Sigmoid colon (tissue), 7 donors: ENCODE results near the gene EPB41L4A. TPM values are rescaled to one million over a fixed set of nuclear protein-coding genes. Genes with fewer than 3 reads are reported as not detected.

Experiments
- DNase-seq: peaks from one replicate; pipeline ENCODE4 v3.0.0-alpha.2; 2019
- H3K27ac ChIP-seq, 4 donors: fragments of 200-600 bp; sonication (generic); one replicate each; pipeline ENCODE4 v1.5.1; 2016 to 2019; ENCODE audit warnings: mild to moderate bottlenecking in 1 of 4
- H3K27me3 ChIP-seq, 3 donors: fragments of 200-600 bp; sonication (generic); one replicate each; pipeline ENCODE4 v1.5.1; 2019; ENCODE audit warnings: mild to moderate bottlenecking in 1 of 3
- H3K36me3 ChIP-seq, 4 donors: fragments of 200-600 bp; sonication (generic); one replicate each; pipeline ENCODE4 v1.5.1; 2016 to 2019
- H3K4me1 ChIP-seq, 4 donors: fragments of 200-600 bp; sonication (generic); one replicate each; pipeline ENCODE4 v1.5.1; 2017 to 2019
- H3K4me3 ChIP-seq, 4 donors: fragments of 200-600 bp; sonication (generic); one replicate each; pipeline ENCODE4 v1.5.1; 2017 to 2019; ENCODE audit warnings: mild to moderate bottlenecking in 2 of 4, moderate library complexity in 1 of 4
- H3K9me3 ChIP-seq, 4 donors: fragments of 200-600 bp in 3 of 4; sonication (generic) in 3 of 4; one replicate each; pipeline versions ENCODE4 v1.5.1 to v1.6.1; 2013 to 2019
- CTCF ChIP-seq, 4 experiments: fragments of 450-650 bp in 3 of 4; fragments of 200-600 bp in 1 of 4; IDR thresholded peaks; one replicate each; pipeline ENCODE4 v1.5.1; 2016 to 2019; ENCODE audit warnings: antibody characterized with exemption in 4 of 4, mild to moderate bottlenecking in 3 of 4, moderate library complexity in 2 of 4
- EP300 ChIP-seq, 4 donors: sonication (generic); formaldehyde crosslinking; IDR thresholded peaks; one replicate each; pipeline ENCODE4 v1.6.1; 2017; ENCODE audit warnings: antibody characterized with exemption in 4 of 4
- POLR2A ChIP-seq, 2 donors: fragments of 450-650 bp; IDR thresholded peaks; one replicate each; pipeline ENCODE4 v1.6.1; 2016; ENCODE audit warnings: antibody characterized with exemption in 2 of 2, mild to moderate bottlenecking in 2 of 2, moderate library complexity in 2 of 2
- POLR2AphosphoS5 ChIP-seq, 4 donors: sonication (generic); formaldehyde crosslinking; IDR thresholded peaks; one replicate each; pipeline ENCODE4 v1.6.1; 2017; ENCODE audit warnings: antibody characterized with exemption in 4 of 4
- WGBS, 2 donors: extraction: QIAGEN DNeasy Blood & Tissue Kit; methylation state at CpG; one replicate each; pipeline ENCODE4 v1.1.7; 2013; 5-methylcytosine and 5-hydroxymethylcytosine counted together
- intact Hi-C: fragments of 100-400 bp; cut with DNase I; formaldehyde crosslinking; loops from one replicate; pipeline ENCODE4 v1.15.1; 2023
- polyA plus RNA-seq, 3 donors: library from polyadenylated mRNA; stranded (reverse); fragments of 200-250 nt; gene quantifications; one replicate each; pipeline ENCODE4 v1.2.3, GENCODE V29; 2013
- total RNA-seq, 4 donors: library from RNA; depleted of rRNA; stranded (reverse); fragments of >200 nt; gene quantifications; one replicate each; pipeline ENCODE4 v1.1.0, GENCODE V29; 2016
- donor health status: healthy with polysubstance abuse.
- donor health status: Bipolar disorder and iron deficiency.
- donor health status: healthy.

EPB41L4A gene
- total and polyA plus RNA-seq, 7 donors, result 3.7 to 75.3 (median 4.8) TPM

- WGBS, 2 donors, result 81 to 94% methylated on average over 4 of the region's 4 CpGs
- intact Hi-C loops, result no loop called here
These were observed 31.0 kb downstream of the EPB41L4A start for GRCh38 chr5:112388074-112388473.

DNA sequence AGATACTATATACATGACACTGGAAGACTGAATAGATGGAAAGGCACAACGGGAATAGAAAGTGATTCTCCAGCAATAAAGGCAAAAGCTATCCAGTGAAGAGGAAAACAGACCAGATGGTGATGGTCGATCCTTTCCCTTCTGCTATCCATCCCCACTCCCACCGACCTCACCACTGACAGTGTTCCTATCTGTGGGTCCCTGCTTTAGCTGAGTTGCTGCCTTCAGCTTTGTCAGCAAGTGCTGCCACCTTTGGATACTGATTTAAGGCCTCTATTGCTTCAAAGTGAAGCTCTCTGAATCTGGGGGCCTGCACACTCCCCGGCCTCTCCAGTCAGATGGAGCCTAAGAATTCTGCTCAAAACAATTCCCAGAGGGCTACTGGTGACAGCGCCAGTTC lies 32.3 kb downstream of the EPB41L4A start:
- no peak overlapping the region for H3K27ac ChIP-seq
- H3K9me3 ChIP-seq, result no peaks in the 10 kb centered on the region
- H3K36me3 ChIP-seq, result no peaks in the 10 kb centered on the region
- WGBS, 2 donors, result 85 to 89% methylated on average over 5 of the region's 5 CpGs
- H3K27me3 ChIP-seq, result no peaks in the 10 kb centered on the region
- no peaks in the 10 kb centered on the region for H3K4me1 ChIP-seq
- no peak for DNase-seq
- no peak overlapping the region for H3K4me3 ChIP-seq
- intact Hi-C loops, result no loop called here
- TF ChIP-seq CTCF (IDR thresholded peaks at IDR 0.05) (no peak), POLR2AphosphoS5 (IDR thresholded peaks at IDR 0.05) (no peak), POLR2A (IDR thresholded peaks at IDR 0.05) (no peak), EP300 (IDR thresholded peaks at IDR 0.05) (no peak)

More at GRCh38 chr5:112388074-112388473, 31.0 kb downstream of the EPB41L4A start:
- no peak overlapping the region for H3K4me3 ChIP-seq
- DNase-seq, result no peak
- no peaks in the 10 kb centered on the region for H3K27me3 ChIP-seq
- no peak overlapping the region for H3K27ac ChIP-seq
- no peaks in the 10 kb centered on the region for H3K36me3 ChIP-seq
- no peaks in the 10 kb centered on the region for H3K9me3 ChIP-seq
- no peak for TF ChIP-seq CTCF (IDR thresholded peaks at IDR 0.05)
- TF ChIP-seq POLR2A (IDR thresholded peaks at IDR 0.05), result no peak
- TF ChIP-seq POLR2AphosphoS5 (IDR thresholded peaks at IDR 0.05), result no peak
- no peak for TF ChIP-seq EP300 (IDR thresholded peaks at IDR 0.05)
- no peaks in the 10 kb centered on the region for H3K4me1 ChIP-seq

- Histone ChIP-seq H3K36me3 (no peaks in the 10 kb centered on the region), H3K9me3 (no peaks in the 10 kb centered on the region), H3K4me1 (no peaks in the 10 kb centered on the region), H3K27me3 (no peaks in the 10 kb centered on the region), H3K27ac (no peak overlapping the region), H3K4me3 (no peak overlapping the region)
- intact Hi-C loops, result no loop called here
- DNase-seq, result no peak
- no peak for TF ChIP-seq CTCF (IDR thresholded peaks at IDR 0.05)
- TF ChIP-seq EP300 (IDR thresholded peaks at IDR 0.05), result no peak
- WGBS, 2 donors, result 89 to 93% methylated on average over 1 of the region's 1 CpG
These were observed 33.1 kb downstream of the EPB41L4A start for GRCh38 chr5:112385969-112386368.

DNA sequence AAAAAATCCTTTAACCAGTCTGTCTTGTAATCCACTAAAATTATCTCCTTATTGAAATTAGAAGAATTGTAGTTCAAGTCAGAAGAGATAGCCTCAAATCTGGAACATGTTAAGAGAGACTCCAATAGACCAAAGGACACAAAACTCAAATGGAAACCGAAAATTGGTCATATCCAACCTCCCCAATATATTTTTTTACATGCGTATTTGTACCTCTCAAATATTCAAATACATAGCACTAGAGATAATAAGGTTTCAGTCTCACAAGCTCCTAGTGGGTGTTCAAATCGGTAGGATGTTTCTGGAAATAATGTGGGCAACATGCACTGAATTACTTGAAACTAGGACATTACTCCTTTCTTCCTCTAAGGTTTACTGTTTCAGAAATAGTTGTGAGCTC lies 33.5 kb downstream of the EPB41L4A start:
- H3K4me3 ChIP-seq, result no peak overlapping the region
- 66 to 94% methylated on average over 3 of the region's 3 CpGs for WGBS, 2 donors
- H3K27me3 ChIP-seq, result no peaks in the 10 kb centered on the region
- no peaks in the 10 kb centered on the region for H3K9me3 ChIP-seq
- intact Hi-C loops, result no loop called here
- no peaks in the 10 kb centered on the region for H3K36me3 ChIP-seq
- no peaks in the 10 kb centered on the region for H3K4me1 ChIP-seq
- H3K27ac ChIP-seq, result no peak overlapping the region
- no peak for DNase-seq
- no peak for TF ChIP-seq POLR2AphosphoS5 (IDR thresholded peaks at IDR 0.05)
- TF ChIP-seq POLR2A (IDR thresholded peaks at IDR 0.05), result no peak
- TF ChIP-seq CTCF (IDR thresholded peaks at IDR 0.05), result no peak
- no peak for TF ChIP-seq EP300 (IDR thresholded peaks at IDR 0.05)

DNA sequence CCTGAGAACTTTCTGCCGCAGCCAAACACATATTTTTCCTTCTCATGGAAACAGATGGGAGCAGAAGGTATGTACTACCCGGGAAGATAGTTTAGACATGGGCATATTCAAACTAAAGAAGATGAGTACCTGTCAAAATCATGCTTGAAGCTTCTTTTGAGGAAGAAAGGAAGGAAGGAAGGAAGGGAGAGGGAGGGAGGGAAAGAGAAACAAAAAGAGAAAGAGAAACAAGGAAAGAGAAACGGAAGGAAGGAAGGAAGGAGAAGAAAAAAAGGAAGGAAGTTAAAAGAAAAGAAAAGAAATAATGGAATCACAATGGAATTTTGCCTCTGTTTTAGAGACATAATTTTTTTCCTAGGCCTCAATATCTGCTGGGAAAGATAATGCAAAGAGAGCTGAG lies 34.6 kb downstream of the EPB41L4A start:
- no peak overlapping the region for H3K27ac ChIP-seq
- DNase-seq, result no peak
- WGBS, 2 donors, result 84 to 87% methylated on average over 3 of the region's 3 CpGs
- H3K36me3 ChIP-seq, result no peaks in the 10 kb centered on the region
- H3K4me3 ChIP-seq, result no peak overlapping the region
- intact Hi-C loops, result no loop called here
- H3K4me1 ChIP-seq, result no peaks in the 10 kb centered on the region
- no peak for TF ChIP-seq POLR2A (IDR thresholded peaks at IDR 0.05)
- H3K27me3 ChIP-seq, result no peaks in the 10 kb centered on the region
- no peaks in the 10 kb centered on the region for H3K9me3 ChIP-seq
